H54 (cell line): ENCODE measurements around the gene TRAF2.
"Not testable (repeated sequence)": the region's sequence is repeated elsewhere in the genome, so short reads cannot be mapped to it uniquely, and the experiment has no call there.

Source experiments
- DNase-seq: peaks from one replicate; pipeline ENCODE4 v3.0.0; 2011; ENCODE audit warnings: low spot score, mixed read lengths; ENCODE audit not compliant: insufficient read length
- FAIRE-seq: peaks from 3 replicates; lab custom pipeline; 2011; peaks lifted over from hg19 to GRCh38; lab: Jason Lieb, UNC
- POLR2A ChIP-seq: IDR thresholded peaks from 2 replicates; pipeline ENCODE4 v1.6.1; 2011; ENCODE audit warnings: low read depth, mild to moderate bottlenecking, low read length

The TRAF2 gene

DNA sequence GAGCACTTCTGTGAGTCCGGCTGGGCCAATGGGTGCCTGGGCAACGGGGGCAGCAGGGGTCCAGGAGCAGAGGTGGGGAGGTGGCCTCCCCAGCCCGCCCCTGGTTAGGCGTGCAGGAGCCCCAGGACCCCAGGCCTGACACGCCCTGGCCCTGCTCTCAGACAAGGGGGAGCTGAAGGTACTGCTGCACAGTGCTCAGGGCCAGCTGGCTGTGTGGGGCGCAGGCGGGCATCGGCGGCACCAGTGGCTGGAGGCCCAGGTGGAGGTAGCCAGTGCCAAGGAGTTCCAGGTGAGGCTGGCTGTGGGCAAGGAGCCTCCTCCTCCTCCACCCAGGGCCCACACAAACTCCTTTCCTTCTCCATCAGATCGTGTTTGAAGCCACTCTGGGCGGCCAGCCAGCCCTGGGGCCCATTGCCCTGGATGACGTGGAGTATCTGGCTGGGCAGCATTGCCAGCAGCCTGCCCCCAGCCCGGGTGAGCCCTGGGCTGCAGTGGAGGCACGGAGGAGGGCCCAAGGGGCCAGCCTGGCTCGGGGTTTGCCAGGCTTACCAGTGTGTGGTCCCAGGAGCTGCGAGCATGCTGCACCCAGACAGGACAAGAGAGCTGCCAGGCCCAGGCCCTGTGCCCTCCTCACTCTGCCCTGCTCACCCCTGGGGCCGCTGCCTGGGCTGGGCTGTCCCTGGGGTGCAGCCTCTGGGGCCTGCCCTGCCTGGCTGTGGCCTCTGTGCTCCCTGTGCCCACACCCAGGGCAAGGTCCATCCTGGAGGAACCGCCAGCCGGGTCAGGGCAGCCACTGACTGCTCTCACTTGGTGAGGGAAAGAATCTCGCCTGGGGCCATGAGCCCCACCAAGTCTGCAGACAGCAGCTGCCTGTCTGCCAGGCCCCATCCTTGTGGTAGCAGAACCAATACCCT is 27.2 kb upstream of the TRAF2 start:
- TF ChIP-seq POLR2A: no peak
- DNase-seq: peak; percentile 94

GRCh38 chr9:136860529-136860928 is 25.8 kb upstream of the TRAF2 start:
- no peak for FAIRE-seq
- TF ChIP-seq POLR2A: no peak
- DNase-seq: no peak

More for the DNA sequence above, 27.2 kb upstream of the TRAF2 start:
- peak; percentile 75 for FAIRE-seq

- TF ChIP-seq POLR2A: no peak
- DNase-seq (no peak), FAIRE-seq (no peak)
Observed at GRCh38 chr9:136860933-136861873, 25.1 kb upstream of the TRAF2 start.

- FAIRE-seq: no peak
Observed at GRCh38 chr9:136861874-136862457, 24.4 kb upstream of the TRAF2 start.

GRCh38 chr9:136862849-136863622 is 23.3 kb upstream of the TRAF2 start:
- FAIRE-seq: no peak
- no peak for DNase-seq
- no peak for TF ChIP-seq POLR2A

More at GRCh38 chr9:136861874-136862457, 24.4 kb upstream of the TRAF2 start:
- DNase-seq: no peak
- no peak for TF ChIP-seq POLR2A

DNA sequence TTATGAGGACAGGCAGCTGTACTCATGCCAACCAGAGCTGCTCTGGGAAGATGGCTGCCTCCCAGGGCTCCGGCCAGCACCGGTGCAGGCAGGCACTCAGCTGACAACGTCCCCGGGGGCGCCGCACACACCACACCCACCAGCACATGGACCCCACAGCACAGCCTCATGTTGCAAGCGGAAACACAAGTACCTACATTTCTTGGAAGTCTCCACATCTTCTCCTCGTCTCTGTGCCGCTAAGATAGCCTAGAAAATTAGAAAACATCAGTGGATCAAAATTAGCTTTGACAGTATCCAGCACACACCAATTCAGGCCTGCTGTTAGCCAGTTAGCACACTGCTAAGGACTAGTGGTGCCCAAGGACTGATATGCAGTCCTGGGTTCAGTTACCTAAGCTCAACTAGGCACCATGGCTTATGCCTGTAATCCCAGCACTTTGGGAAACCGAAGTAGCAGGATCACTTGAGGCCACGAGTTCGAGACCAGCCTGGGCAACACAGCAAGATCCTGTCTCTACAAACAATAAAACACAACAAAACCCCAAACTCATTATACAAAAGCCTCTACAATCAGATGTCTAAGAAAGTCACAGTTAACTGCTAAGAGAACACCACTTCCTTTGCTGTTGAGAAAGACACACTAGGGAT is 22.6 kb upstream of the TRAF2 start:
- DNase-seq: no peak
- no peak for TF ChIP-seq POLR2A
- no peak for FAIRE-seq

DNA sequence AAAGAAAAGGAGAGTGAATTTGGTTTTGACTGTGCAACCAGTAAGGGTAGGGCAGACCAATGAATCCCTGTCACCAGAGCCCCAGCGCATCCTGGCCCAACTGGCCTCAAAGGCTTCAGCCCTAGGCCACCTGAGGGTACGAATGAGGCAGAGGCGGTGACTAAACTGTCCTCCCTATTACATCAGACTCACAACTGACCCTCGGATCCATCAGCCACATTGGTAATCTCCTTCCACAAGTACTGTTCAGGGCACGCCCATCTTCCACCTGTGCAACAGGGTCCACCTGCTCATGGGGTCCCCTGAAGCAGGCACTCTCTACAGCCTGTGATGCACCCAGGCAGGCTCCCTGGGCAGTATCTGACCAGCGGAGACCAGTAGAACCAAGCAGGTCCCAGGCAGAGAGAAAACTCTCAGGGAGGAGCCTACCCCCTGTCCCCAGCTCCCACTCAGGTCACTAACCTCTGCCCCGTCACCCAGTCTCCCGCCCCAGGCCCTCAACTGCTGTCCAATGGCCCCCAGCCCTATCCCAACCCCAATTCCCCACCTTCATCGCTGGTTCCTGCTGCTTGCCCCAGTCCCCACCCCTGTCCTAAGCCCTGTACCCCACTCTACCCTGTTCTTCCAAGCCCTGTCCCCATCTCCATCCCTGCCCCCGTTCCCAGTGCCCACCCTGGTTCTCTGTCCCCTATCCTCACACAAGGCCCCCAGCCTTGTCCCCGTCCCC is 21.1 kb upstream of the TRAF2 start:
- no peak for FAIRE-seq
- DNase-seq: no peak

DNA sequence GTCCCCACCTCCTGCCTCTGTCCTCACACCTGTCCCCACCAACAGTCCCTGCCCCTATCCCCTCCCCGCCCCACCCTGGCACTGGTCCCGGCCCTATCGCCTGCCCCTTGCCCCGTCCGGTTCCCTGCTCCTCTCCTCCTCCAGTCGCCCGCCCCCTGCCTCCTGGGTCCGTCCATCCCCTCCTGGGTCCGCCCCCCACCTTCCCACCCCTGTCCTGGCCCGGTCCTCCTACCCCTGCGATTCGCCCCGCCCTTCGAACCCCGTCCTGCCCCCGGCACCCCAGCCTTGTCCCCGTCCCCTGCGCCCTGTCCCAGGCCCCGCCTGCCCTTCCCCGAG is 20.6 kb upstream of the TRAF2 start:
- no peak for TF ChIP-seq POLR2A
- DNase-seq (no peak), FAIRE-seq (no peak)

More for the DNA sequence above, 21.1 kb upstream of the TRAF2 start:
- no peak for TF ChIP-seq POLR2A

- FAIRE-seq, DNase-seq: not testable (repeated sequence)
Observed at GRCh38 chr9:136866898-136867421, 19.4 kb upstream of the TRAF2 start.

GRCh38 chr9:136867480-136867879 is 18.8 kb upstream of the TRAF2 start:
- DNase-seq (no peak), FAIRE-seq (no peak)
- no peak for TF ChIP-seq POLR2A

DNA sequence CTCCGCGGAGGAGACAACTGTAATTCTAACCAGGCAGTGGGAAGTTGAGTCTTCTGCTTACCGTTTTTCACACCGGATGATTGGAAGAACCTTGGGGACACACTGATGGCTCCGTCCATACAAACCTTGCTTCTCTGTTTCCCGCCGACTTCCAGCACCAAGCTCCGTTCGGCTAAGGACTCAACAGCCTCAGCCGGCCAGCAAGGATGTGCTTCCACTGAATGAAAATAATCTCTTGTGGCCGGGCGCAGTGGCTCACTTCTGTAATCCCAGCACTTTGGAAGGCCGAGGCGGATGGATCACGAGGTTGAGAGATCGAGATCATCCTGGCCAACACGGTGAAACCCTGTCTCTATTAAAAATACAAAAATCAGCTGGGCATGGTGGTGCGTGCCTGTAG is 18.4 kb upstream of the TRAF2 start:
- TF ChIP-seq POLR2A: no peak
- FAIRE-seq: no peak
- no peak for DNase-seq

DNA sequence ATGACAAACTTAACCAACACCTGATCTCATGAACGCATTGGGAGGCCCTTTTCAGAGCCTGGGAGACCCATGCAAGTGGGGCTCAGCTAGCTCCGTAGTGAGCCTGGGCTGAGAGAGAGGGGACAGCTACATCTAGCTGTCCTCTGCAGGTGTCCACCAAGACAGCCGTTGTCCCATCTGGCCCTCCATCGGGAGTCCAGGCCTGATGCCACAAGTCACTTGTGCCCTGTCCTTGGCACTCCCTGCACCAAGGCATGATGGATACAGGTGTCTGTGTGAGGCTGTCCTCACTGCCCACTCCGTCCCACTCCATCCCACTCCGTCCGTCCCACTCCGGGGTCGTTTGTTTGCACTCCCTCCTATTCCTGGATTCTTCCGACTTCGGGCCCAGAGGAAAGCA is 17.7 kb upstream of the TRAF2 start:
- DNase-seq: no peak
- TF ChIP-seq POLR2A: peak; percentile 34; the same call in 1 of the 2 replicates
- no peak for FAIRE-seq

GRCh38 chr9:136869611-136870010 is 16.7 kb upstream of the TRAF2 start:
- FAIRE-seq: not testable (repeated sequence)

More at GRCh38 chr9:136869611-136870010, 16.7 kb upstream of the TRAF2 start:
- DNase-seq: not testable (repeated sequence)
